K562 (cell line): Measurements from ENCODE around the gene TRIM24. TPM values are rescaled to one million over a fixed set of nuclear protein-coding genes. Genes with fewer than 3 reads are reported as not detected.

ENCODE experiments used
- ARID2 ChIP-seq: fragments of 450-650 bp; IDR thresholded peaks from 2 replicates; pipeline ENCODE4 v1.6.1; 2017; ENCODE audit warnings: antibody characterized with exemption, mild to moderate bottlenecking
- ATF4 ChIP-seq: fragments of 450-650 bp; formaldehyde crosslinking; IDR thresholded peaks from 2 replicates; pipeline ENCODE4 v1.4.0; 2022; ENCODE audit warnings: mild to moderate bottlenecking, moderate library complexity
- BDP1 ChIP-seq: IDR thresholded peaks from 3 replicates; pipeline ENCODE4 v1.6.1; 2011; ENCODE audit not compliant: insufficient read length, insufficient read depth
- CBX5 ChIP-seq: IDR thresholded peaks from 2 replicates; pipeline ENCODE4 v1.6.1; 2014; ENCODE audit warnings: low read depth, borderline replicate concordance
- CREB5 ChIP-seq: fragments of 250-450 bp; sonication (Bioruptor Pico); IDR thresholded peaks from 2 replicates; pipeline ENCODE4 v1.5.0; 2020; ENCODE audit warnings: mild to moderate bottlenecking
- EGR1 ChIP-seq: fragments of 450-650 bp; conservative IDR thresholded peaks from 2 replicates; pipeline ENCODE4 v1.6.1; 2017; ENCODE audit warnings: mild to moderate bottlenecking
- ETV1 ChIP-seq: fragments of 450-650 bp; conservative IDR thresholded peaks from 2 replicates; pipeline ENCODE4 v1.6.1; 2016; ENCODE audit warnings: missing genetic modification characterization, control low read depth, low read depth, missing compliant biosample characterization
- FOXA1 ChIP-seq: fragments of 450-650 bp; IDR thresholded peaks from 2 replicates; pipeline ENCODE4 v1.6.1; 2016; ENCODE audit warnings: mild to moderate bottlenecking, borderline replicate concordance
- GATAD2B ChIP-seq: fragments of 450-650 bp; IDR thresholded peaks from 2 replicates; pipeline ENCODE4 v1.6.1; 2017; ENCODE audit warnings: mild to moderate bottlenecking, borderline replicate concordance
- HDAC3 ChIP-seq: fragments of 450-650 bp; IDR thresholded peaks from 2 replicates; pipeline ENCODE4 v1.6.1; 2018; ENCODE audit warnings: borderline replicate concordance, mild to moderate bottlenecking, moderate library complexity; ENCODE audit not compliant: partially characterized antibody
- ILF3 ChIP-seq: fragments of 450-650 bp; IDR thresholded peaks from 2 replicates; pipeline ENCODE4 v1.6.1; 2018; ENCODE audit warnings: antibody characterized with exemption, mild to moderate bottlenecking, moderate library complexity, borderline replicate concordance
- MAZ ChIP-seq, 2 experiments: fragments of 450-650 bp in 1 of 2; sonication (generic) in 1 of 2; formaldehyde crosslinking; IDR thresholded peaks in 1 of 2; conservative IDR thresholded peaks in 1 of 2; 2 replicates each; pipeline versions ENCODE4 v1.4.0 to v1.5.0; 2020; ENCODE audit warnings: mild to moderate bottlenecking in 1 of 2, missing genetic modification reagents in 1 of 2
- MYNN ChIP-seq, 2 experiments: sonication (generic); formaldehyde crosslinking in 1 of 2; IDR thresholded peaks; 2 replicates each; pipeline versions ENCODE4 v1.5.0 to v1.6.1; 2016 to 2020; ENCODE audit warnings: antibody characterized with exemption in 1 of 2, missing genetic modification reagents in 1 of 2
- PHF20 ChIP-seq: fragments of 450-650 bp; IDR thresholded peaks from 2 replicates; pipeline ENCODE4 v1.6.1; 2018; ENCODE audit not compliant: partially characterized antibody
- PURB ChIP-seq: sonication (generic); formaldehyde crosslinking; IDR thresholded peaks from 2 replicates; pipeline ENCODE4 v1.9.0; 2021; ENCODE audit warnings: low read depth, mild to moderate bottlenecking, missing genetic modification reagents
- RBM17 ChIP-seq: fragments of 200-400 bp; formaldehyde crosslinking; IDR thresholded peaks from 2 replicates; pipeline ENCODE4 v1.6.1; 2017; ENCODE audit warnings: low read depth, mild to moderate bottlenecking, low read length, borderline replicate concordance
- SREBF2 ChIP-seq: sonication (generic); formaldehyde crosslinking; IDR thresholded peaks from 2 replicates; pipeline ENCODE4 v1.4.0; 2020; ENCODE audit warnings: mild to moderate bottlenecking, missing genetic modification reagents
- TAL1 ChIP-seq: fragments of 450-650 bp; IDR thresholded peaks from 2 replicates; pipeline ENCODE4 v1.6.1; 2016; ENCODE audit warnings: mild to moderate bottlenecking
- TARDBP ChIP-seq: fragments of 450-650 bp; IDR thresholded peaks from 2 replicates; pipeline ENCODE4 v1.6.1; 2016
- TCF7 ChIP-seq: sonication (generic); IDR thresholded peaks from 2 replicates; pipeline ENCODE4 v1.6.1; 2016; ENCODE audit warnings: antibody characterized with exemption, borderline replicate concordance
- ZBTB17 ChIP-seq: fragments of 450-650 bp; formaldehyde crosslinking; IDR thresholded peaks from 2 replicates; pipeline ENCODE4 v1.4.0; 2020; ENCODE audit warnings: mild to moderate bottlenecking
- ZNF140 ChIP-seq: fragments of 250-450 bp; sonication (Bioruptor Pico); IDR thresholded peaks from 2 replicates; pipeline ENCODE4 v1.8.0; 2021; ENCODE audit warnings: moderate library complexity, mild to moderate bottlenecking, inconsistent platforms
- ZNF274 ChIP-seq: IDR thresholded peaks from 2 replicates; pipeline ENCODE4 v1.6.1; 2011; ENCODE audit warnings: low read depth, mild to moderate bottlenecking, low read length, moderate library complexity, borderline replicate concordance
- ZNF384 ChIP-seq: IDR thresholded peaks from 2 replicates; pipeline ENCODE4 v1.6.1; 2012; ENCODE audit warnings: low read depth, low read length, improper control_type of control experiment
- ZNF644 ChIP-seq: fragments of 200-800 bp; sonication (Bioruptor generic); IDR thresholded peaks from 2 replicates; pipeline ENCODE4 v1.6.1; 2016; ENCODE audit warnings: low read depth, missing genetic modification characterization, missing compliant biosample characterization
- ZNF696 ChIP-seq: fragments of 250-450 bp; sonication (Bioruptor Pico); conservative IDR thresholded peaks from 2 replicates; pipeline ENCODE4 v1.4.0; 2020; ENCODE audit warnings: mild to moderate bottlenecking, moderate library complexity
- ZNF77 ChIP-seq: fragments of 250-450 bp; sonication (Bioruptor Pico); IDR thresholded peaks from 2 replicates; pipeline ENCODE4 v1.5.0; 2020
- ZNF79 ChIP-seq: fragments of 250-450 bp; sonication (Bioruptor Pico); IDR thresholded peaks from 2 replicates; pipeline ENCODE4 v1.4.0; 2020; ENCODE audit warnings: low read depth, mild to moderate bottlenecking, moderate library complexity
- polyA plus RNA-seq, 8 experiments: library from polyadenylated mRNA; depleted of rRNA in 4 of 8; stranded (reverse) in 5 of 8; unstranded in 3 of 8; fragments of >200 nt; fragmentation: Nextera tagmentation in 2 of 8; fragmentation: Illumina TruSeq in 1 of 8; extraction: Ambion mirVana in 2 of 8; extraction: Trizol in 1 of 8; gene quantifications; 2 replicates each; pipeline versions ENCODE4 v1.2.1 to v1.2.3, GENCODE V29; 2011 to 2014; ENCODE audit warnings: inconsistent platforms in 1 of 8, missing spikeins in 1 of 8
- total RNA-seq, 7 experiments: library from RNA; depleted of rRNA in 6 of 7; stranded (reverse); fragments of >200 nt in 6 of 7; fragmentation: Illumina TruSeq in 2 of 7; extraction: Trizol in 2 of 7; gene quantifications; 2 replicates each; pipeline versions ENCODE4 v1.2.1 to v1.2.3, GENCODE V29; 2011 to 2021; ENCODE audit warnings: low replicate concordance in 1 of 7

Gene TRIM24
- total and polyA plus RNA-seq, 9 of the 15 experiments (the other 6 are each of a cell fraction or from before 2014, with no cell fraction given), result 13.4 to 74.0 (median 41.7) TPM

DNA sequence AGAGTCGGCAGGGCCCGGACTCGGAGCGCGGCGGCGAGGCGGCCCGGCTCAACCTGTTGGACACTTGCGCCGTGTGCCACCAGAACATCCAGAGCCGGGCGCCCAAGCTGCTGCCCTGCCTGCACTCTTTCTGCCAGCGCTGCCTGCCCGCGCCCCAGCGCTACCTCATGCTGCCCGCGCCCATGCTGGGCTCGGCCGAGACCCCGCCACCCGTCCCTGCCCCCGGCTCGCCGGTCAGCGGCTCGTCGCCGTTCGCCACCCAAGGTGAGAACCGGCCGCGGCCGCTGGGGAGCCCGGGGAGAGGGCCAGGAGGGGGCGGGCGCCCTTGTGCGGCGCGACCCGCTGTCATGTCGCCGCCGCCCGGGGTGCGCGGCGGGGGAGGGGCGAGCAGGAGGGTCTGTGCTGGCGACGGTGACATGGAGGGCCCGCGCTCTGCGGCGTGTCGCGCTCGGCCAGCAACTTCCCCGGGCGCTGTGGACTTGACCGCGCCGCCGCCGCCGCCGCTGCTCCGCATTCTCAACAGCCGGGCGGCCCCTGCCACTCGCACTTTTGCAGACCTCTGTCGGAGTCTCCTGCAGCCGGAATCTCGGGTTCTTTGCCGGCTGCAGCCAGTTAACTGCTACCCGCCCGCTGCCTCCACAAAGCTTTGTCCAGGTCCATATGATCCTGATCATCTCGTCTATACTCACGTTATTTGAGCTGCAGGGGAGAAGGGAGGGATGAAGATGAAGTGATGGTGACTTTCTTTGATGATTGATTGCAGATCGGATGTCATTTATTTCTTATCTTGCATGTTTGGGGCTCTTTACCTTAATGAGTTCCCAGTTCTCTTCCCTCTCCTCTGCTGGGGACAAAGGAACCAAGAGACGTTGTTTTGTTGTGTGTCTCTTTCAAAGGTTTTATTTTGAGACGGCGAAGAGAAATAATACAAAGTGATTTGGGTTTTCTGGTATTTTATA, 869 bp downstream of the TRIM24 start (continued):
- TF ChIP-seq ZNF384 (no peak), ZNF274 (no peak), MYNN (IDR thresholded peaks at IDR 0.05) (no peak), MYNN (CRISPR knock-in tag; IDR thresholded peaks at IDR 0.05) (no peak), GATAD2B (peak; percentile 45), MAZ (CRISPR knock-in tag; conservative IDR thresholded peaks at IDR 0.05 in 1 of 2, IDR thresholded peaks at IDR 0.05 in 1 of 2) (peak; percentile 18 to 83; a peak in 2 of 4 replicates), ZNF79 (no peak), TAL1 (no peak), PHF20 (no peak), BDP1 (no peak), CBX5 (no peak; the same call in 1 of the 2 replicates), ZNF644 (tag) (no peak; the same call in 1 of the 2 replicates), ARID2 (peak; percentile 27; the same call in 1 of the 2 replicates), EGR1 (no peak), ZNF696 (CRISPR knock-in tag) (no peak), ILF3 (no peak; the same call in none of the 2 replicates), PURB (no peak), ETV1 (tag) (no peak; the same call in 1 of the 2 replicates), ZNF77 (no peak), ATF4 (CRISPR knock-in tag) (no peak; the same call in 1 of the 2 replicates), HDAC3 (no peak), SREBF2 (no peak), RBM17 (no peak), CREB5 (CRISPR knock-in tag) (no peak), ZNF140 (CRISPR knock-in tag) (no peak), FOXA1 (no peak), TARDBP (peak; percentile 27; the same call in 1 of the 2 replicates), ZBTB17 (CRISPR knock-in tag) (peak; percentile 70; the same call in 1 of the 2 replicates), TCF7 (no peak)
